Measurements from ENCODE around the gene KIF1A. TPM values are rescaled to one million over a fixed set of nuclear protein-coding genes. Genes with fewer than 3 reads are reported as not detected.

Gene KIF1A
- total and polyA plus RNA-seq, 2 of the 8 experiments (the other 6 are each of a cell fraction or from before 2014, with no cell fraction given), result 61.3 to 281 TPM

- TF ChIP-seq, protein P1, sequence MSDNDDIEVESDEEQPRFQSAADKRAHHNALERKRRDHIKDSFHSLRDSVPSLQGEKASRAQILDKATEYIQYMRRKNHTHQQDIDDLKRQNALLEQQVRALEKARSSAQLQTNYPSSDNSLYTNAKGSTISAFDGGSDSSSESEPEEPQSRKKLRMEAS (IDR thresholded peaks at IDR 0.05), result no peak
- no peak for TF ChIP-seq ZNF274 (IDR thresholded peaks at IDR 0.05; ENCODE audit: borderline replicate concordance, extremely low read depth, low read length)
- TF ChIP-seq, protein P2, sequence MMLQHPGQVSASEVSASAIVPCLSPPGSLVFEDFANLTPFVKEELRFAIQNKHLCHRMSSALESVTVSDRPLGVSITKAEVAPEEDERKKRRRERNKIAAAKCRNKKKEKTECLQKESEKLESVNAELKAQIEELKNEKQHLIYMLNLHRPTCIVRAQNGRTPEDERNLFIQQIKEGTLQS (IDR thresholded peaks at IDR 0.05; ENCODE audit: insufficient read depth, low read depth, low read length), result no peak
Observed at GRCh38 chr2:240711296-240711695, 108.7 kb downstream of the KIF1A start (continued).
